Measurements from ENCODE around the gene DBP.

The DBP gene

GRCh38 chr19:48606463-48607358 is 30.5 kb downstream of the DBP start, which contains the start of gene SPACA4:
TSS of gene SPACA4 (plus strand) at chr19:48606742. CDS start at chr19:48606979, 237 bp downstream.
- no peak for DNase-seq

DNA sequence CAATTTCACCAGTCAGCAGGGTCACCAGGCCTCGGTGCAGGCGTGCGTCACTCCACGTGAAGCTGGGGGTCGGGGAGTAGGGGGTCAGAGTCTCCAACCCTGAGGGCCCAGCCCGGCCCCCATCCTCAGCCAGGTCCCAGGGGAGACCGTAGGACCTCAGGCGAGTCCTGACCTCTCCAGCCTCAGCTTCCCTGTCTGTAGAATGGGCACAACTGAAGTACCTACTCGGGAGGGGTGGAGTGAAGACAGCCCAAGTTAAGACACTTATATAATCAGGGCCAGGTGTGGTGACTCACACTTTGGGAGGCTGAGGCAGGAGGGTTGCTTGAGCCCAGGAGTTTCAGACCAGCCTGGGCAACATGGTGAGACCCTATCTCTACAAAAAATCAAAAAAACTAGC is 33.3 kb downstream of the DBP start:
- no peak for DNase-seq

DNA sequence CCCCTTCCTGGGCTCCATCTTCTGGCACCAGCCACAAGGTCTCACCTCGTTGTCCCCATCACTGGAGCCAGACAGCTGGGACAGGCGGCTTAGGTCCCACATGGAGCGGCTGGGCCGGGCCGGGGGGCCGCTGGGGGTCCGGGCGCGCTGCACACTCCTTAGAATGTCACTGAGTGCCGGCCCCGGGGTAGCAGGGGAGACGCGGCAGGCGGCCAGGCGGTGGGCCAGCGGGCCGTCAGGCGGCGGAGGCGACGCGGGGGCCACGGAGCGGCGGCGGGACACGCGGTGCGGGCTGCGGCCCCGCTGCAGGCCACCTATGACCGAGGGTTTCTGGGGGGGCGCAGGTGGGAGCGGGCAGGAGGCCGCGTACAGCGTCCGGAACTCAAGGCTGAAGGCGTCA is 33.7 kb downstream of the DBP start:
- no peak for DNase-seq

DNA sequence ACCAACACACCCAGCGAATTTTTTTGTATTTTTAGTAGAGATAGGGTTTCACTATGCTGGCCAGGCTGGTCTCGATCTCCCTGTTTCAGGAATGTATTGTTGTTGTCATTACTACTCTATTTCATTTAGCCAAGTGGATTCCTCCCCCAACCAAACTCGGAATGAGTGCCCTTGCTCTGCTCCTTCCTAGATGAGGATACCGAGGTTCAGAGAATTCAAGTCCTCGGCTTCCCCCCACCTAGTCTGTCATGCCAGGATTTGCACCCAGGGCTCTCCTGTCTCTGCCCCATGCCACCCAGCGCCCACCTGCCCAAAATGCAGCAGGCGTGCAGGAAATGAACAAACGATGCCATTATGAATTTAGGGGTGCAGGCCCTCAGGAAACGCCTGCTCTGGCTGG is 34.2 kb downstream of the DBP start:
- no peak for DNase-seq

DNA sequence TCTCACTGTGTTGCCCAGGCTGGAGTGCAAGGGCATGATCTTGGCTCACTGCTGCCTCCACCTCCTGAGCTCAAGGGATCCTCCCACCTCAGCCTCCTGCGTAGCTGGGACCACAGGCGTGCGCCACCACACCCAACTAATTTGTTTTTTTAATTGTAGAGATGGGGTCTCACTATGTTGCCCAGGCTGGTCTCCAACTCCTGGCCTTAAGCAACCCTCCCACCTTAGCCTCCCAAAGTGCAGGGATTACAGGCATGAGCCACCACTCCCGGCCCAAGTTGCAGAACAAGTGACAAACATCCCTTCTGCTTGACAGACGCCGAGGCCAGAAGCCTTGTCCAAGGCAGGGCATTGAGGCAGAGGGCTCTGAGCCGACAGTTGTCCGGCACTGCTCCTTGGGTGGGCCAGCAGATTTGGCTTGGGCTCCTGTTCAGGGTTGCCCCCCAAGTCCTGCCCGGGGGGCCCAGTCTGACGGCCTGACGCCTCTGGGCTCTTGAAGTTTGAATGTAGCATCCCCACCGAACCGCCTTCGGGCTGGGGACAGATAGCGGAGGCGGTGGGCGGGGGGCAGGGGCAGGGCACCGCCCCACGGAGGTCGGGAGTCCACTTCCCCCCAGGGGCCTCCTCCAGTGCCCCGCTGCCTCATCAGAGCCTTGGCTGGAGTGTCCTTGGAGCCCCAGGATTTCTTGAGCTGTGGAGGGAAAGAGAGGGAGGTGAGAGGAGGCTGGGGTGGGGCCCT is 36.3 kb downstream of the DBP start:
- no peak for DNase-seq

- DNase-seq: no peak
Observed at GRCh38 chr19:48598996-48599700, 38.0 kb downstream of the DBP start.

GRCh38 chr19:48596679-48597465 is 40.3 kb downstream of the DBP start:
- no peak for DNase-seq

DNA sequence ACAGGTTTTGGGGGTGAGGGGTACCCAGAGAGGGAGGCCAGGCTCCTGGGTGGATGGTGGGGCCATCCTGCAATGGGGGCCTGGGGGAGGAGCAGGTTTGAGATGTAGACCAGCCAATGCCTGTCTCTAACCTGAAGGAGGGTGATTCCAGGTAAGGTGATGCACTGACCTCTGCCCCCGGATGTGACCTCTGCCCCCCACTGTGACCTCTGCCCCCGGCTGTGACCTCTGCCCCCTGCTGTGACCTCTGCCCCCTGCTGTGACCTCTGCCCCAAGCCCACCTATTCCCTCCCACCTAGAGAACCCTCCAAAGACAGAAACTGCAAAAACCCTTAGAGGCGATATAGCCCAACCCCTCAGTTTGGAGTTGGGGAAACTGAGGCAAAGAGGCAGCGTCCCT is 40.9 kb downstream of the DBP start:
- no peak for DNase-seq

DNA sequence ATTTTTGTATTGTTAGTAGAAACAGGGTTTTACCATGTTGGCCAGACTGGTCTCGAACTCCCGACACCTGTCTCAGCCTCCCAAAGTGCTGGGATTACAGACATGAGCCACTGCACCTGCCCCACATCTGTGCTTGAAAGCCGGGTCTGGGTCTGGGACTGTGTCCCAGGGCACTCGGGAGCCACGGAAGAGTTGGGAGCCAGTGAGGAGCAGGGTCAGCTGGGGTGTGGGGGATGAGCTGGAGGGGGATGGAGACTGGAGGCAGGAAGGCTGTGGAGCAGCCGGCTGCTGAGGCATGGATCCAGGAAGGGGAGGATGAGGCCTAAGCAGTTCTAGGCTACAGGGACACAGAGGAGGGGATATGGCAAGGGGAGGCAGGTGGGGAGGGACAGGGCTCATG is 41.3 kb downstream of the DBP start:
- DNase-seq: no peak

DNA sequence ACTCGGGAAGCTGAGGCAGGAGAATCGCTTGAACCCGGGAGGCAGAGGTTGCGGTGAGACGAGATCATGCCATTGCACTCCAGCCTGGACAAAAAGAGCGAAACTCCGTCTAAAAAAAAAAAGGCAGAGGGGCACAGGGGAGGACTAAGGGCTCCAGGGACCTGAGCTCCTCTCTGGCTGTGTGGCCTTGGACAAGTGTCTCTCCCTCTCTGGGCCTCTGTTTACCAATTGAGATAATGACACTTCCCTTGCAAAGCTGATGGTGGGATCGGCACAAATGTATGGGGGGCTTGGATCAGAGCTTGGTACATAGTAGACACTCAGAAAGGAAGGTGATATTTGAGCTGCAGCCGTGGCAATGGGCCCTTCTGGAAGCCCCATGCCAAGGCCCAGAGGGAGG is 42.0 kb downstream of the DBP start:
- DNase-seq: no peak

GRCh38 chr19:48591021-48591420 is 46.2 kb downstream of the DBP start:
- no peak for DNase-seq

DNA sequence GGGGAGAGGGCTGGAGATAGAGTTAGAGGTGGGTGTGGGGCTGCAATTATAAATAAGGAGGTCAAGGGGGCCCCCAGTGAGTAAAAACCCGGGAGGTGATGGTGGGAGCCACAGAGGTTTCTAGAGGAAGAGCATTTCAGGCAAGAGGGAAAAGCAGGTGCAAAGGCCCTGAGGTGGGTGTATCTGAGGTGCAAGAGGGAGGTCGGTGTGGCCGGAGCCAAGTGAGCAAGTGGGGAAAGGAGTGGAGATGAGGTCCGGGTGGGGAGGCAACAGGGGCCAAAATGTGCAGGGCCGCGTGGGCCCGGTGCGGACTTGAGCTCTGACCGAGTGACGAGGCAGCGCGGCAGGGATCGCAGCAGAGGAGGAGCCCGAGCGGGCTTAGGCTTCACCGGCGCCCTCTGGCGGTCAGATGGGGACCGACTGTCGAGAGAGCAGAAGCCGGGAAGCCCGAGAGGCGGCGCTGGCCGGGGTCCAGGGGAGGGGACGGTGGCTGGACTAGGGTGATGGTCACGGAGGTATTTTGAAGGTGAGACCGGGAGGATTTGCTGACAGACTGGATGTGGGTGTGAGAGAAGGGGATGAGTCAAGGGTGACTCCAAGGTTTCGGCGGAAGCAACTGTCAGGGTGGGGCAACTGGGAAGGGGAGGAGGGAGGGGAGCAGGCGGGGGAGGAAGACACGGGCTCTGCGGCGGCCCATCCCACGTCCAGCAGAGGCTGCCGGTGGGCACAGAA is 48.3 kb downstream of the DBP start:
- peak; percentile 30 for DNase-seq

DNA sequence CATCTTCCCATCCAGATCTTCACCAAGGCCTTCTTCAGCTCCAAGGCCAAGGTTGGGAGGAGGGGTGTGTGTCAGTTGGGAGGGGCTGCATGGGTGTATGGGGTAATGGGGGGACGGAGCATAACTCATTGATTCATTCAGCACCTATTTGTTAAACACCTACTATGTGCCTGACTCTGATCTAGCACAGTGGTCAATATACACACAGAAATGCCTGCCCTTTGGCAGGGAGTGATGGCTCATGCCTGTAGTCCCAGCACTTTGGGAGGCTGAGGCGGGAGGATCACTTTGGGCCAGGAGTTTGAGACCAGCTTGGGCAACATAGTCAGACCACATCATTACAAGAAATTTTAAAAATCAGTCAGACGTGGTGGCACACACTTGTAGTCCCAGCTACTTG is 49.8 kb downstream of the DBP start:
- no peak for DNase-seq

DNA sequence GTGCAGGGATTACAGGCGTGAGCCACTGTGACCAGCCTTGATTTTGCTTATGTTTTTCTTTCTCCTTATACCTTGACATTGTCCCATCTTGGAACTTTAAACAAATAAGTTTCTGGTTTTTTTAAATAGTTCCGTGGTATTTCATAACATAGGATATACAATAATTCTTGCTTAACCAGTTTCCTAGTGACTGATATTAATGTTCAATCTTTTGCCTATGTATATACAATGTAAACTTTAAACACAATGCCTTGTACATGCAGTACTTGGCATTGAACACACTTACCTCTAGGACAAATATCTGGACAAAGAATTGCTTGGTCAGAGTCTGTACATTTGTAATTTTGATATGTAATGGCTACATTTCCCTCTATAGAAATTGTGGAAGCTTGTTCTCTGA is 55.0 kb downstream of the DBP start:
- no peak for DNase-seq

Data from DMS 273 treated with DMSO at 0.1 percent for 48 hours (cell line).